Activated CD4-positive, alpha-beta memory T cell treated with anti-CD3 and anti-CD28 coated beads, Interleukin-2, amount 10 ng/mL, durations not matched to agents 7 days and 5 days (primary cell): ENCODE data around the gene B4GALT1. TPM values are rescaled to one million over a fixed set of nuclear protein-coding genes. Genes with fewer than 3 reads are reported as not detected.

ENCODE experiments used
- CTCF ChIA-PET: fragments of 350-600 bp; sonication (Branson Sonifier 250); formaldehyde crosslinking; loops from one replicate; lab custom pipeline; 2021; ENCODE audit warnings: antibody characterized with exemption, inconsistent platforms; lab: Charles Lee
- POLR2A ChIA-PET: fragments of 350-600 bp; sonication (Branson Sonifier 250); formaldehyde crosslinking; loops from one replicate; lab custom pipeline; 2021; ENCODE audit warnings: antibody characterized with exemption; lab: Charles Lee
- DNase-seq: peaks from one replicate; pipeline ENCODE4 v3.0.0-alpha.2; 2020
- H3K27ac Mint-ChIP-seq: one replicate; pipeline ENCODE4 v1.8.0; 2021; ENCODE audit warnings: mild to moderate bottlenecking, mixed read lengths
- H3K27me3 Mint-ChIP-seq: one replicate; pipeline ENCODE4 v1.8.0; 2021; ENCODE audit warnings: mixed read lengths
- H3K36me3 Mint-ChIP-seq: one replicate; pipeline ENCODE4 v1.8.0; 2021; ENCODE audit warnings: low read depth, mixed read lengths
- H3K4me1 Mint-ChIP-seq: one replicate; pipeline ENCODE4 v1.8.0; 2021; ENCODE audit warnings: mixed read lengths
- H3K4me3 Mint-ChIP-seq: one replicate; pipeline ENCODE4 v1.8.0; 2021; ENCODE audit warnings: mild to moderate bottlenecking, mixed read lengths
- H3K9me3 Mint-ChIP-seq: one replicate; pipeline ENCODE4 v1.8.0; 2021; ENCODE audit warnings: mixed read lengths
- total RNA-seq, 2 experiments: library from RNA; stranded (reverse); gene quantifications; one replicate each; pipeline ENCODE4 v1.2.3, GENCODE V29; 2021

B4GALT1 gene
- total RNA-seq, 2 experiments from 2014 or later: 69.2 to 70.8 TPM

- ChIA-PET CTCF (no interaction called here), POLR2A (interaction anchor here (1.0 kb wide), 1 partner anchor 51 kb away, joined by 3 read pairs; no protein-coding TSS in a partner anchor)
- Mint-ChIP-seq H3K27ac (no peak overlapping the region), H3K4me1 (peaks cover 1% of the 10 kb centered on the region), H3K4me3 (no peak overlapping the region), H3K36me3 (peaks cover 23% of the 10 kb centered on the region), H3K9me3 (no peaks in the 10 kb centered on the region), H3K27me3 (no peaks in the 10 kb centered on the region)
- no peak for DNase-seq
These were observed 58.7 kb downstream of the B4GALT1 start for GRCh38 chr9:33108472-33108871.

- POLR2A ChIA-PET: no interaction called here
- Mint-ChIP-seq H3K4me3 (no peak overlapping the region), H3K36me3 (peaks cover 16% of the 10 kb centered on the region), H3K27me3 (no peaks in the 10 kb centered on the region), H3K9me3 (no peaks in the 10 kb centered on the region), H3K27ac (no peak overlapping the region), H3K4me1 (peaks cover 1% of the 10 kb centered on the region)
- CTCF ChIA-PET: no interaction called here
- DNase-seq: no peak
These were observed 59.4 kb downstream of the B4GALT1 start for GRCh38 chr9:33107762-33108161.

- Mint-ChIP-seq H3K4me1 (peaks cover 1% of the 10 kb centered on the region), H3K9me3 (no peaks in the 10 kb centered on the region), H3K36me3 (peaks cover 10% of the 10 kb centered on the region), H3K4me3 (no peak overlapping the region), H3K27ac (no peak overlapping the region), H3K27me3 (no peaks in the 10 kb centered on the region)
- ChIA-PET POLR2A (interaction anchor here (1.2 kb wide), 1 partner anchor 61 kb away, joined by 3 read pairs; no protein-coding TSS in a partner anchor), CTCF (no interaction called here)
- no peak for DNase-seq
These were observed 60.1 kb downstream of the B4GALT1 start for GRCh38 chr9:33106827-33107621.

GRCh38 chr9:33106372-33106771 is 60.8 kb downstream of the B4GALT1 start:
- DNase-seq: no peak
- Mint-ChIP-seq H3K27me3 (no peaks in the 10 kb centered on the region), H3K4me1 (peaks cover 1% of the 10 kb centered on the region), H3K4me3 (no peak overlapping the region), H3K9me3 (no peaks in the 10 kb centered on the region), H3K27ac (no peak overlapping the region), H3K36me3 (peaks cover 6% of the 10 kb centered on the region)
- ChIA-PET POLR2A (interaction anchor here (1.2 kb wide), 1 partner anchor 62 kb away, joined by 3 read pairs; no protein-coding TSS in a partner anchor), CTCF (no interaction called here)

GRCh38 chr9:33105959-33106358 is 61.2 kb downstream of the B4GALT1 start:
- peaks cover 1% of the 10 kb centered on the region for H3K4me1 Mint-ChIP-seq
- no peaks in the 10 kb centered on the region for H3K9me3 Mint-ChIP-seq
- ChIA-PET POLR2A (interaction anchor here (1.2 kb wide), 1 partner anchor 62 kb away, joined by 3 read pairs; no protein-coding TSS in a partner anchor), CTCF (no interaction called here)
- no peaks in the 10 kb centered on the region for H3K27me3 Mint-ChIP-seq
- H3K27ac Mint-ChIP-seq: no peak overlapping the region
- H3K36me3 Mint-ChIP-seq: peaks cover 6% of the 10 kb centered on the region
- no peak for DNase-seq
- H3K4me3 Mint-ChIP-seq: no peak overlapping the region

GRCh38 chr9:33105504-33105903 is 61.6 kb downstream of the B4GALT1 start:
- H3K27me3 Mint-ChIP-seq: no peaks in the 10 kb centered on the region
- peaks cover 1% of the 10 kb centered on the region for H3K4me1 Mint-ChIP-seq
- CTCF ChIA-PET: no interaction called here
- no peak for DNase-seq
- H3K9me3 Mint-ChIP-seq: no peaks in the 10 kb centered on the region
- no peak overlapping the region for H3K27ac Mint-ChIP-seq
- H3K36me3 Mint-ChIP-seq: peaks cover 6% of the 10 kb centered on the region
- POLR2A ChIA-PET: no interaction called here
- no peak overlapping the region for H3K4me3 Mint-ChIP-seq

GRCh38 chr9:33104401-33104800 is 62.7 kb downstream of the B4GALT1 start:
- ChIA-PET POLR2A (no interaction called here), CTCF (no interaction called here)
- Mint-ChIP-seq H3K27me3 (no peaks in the 10 kb centered on the region), H3K27ac (no peak overlapping the region), H3K4me1 (no peaks in the 10 kb centered on the region), H3K4me3 (no peak overlapping the region), H3K36me3 (peaks cover 3% of the 10 kb centered on the region), H3K9me3 (no peaks in the 10 kb centered on the region)
- DNase-seq: no peak

GRCh38 chr9:33103501-33104281 is 63.4 kb downstream of the B4GALT1 start:
- Mint-ChIP-seq H3K36me3 (peaks cover 3% of the 10 kb centered on the region), H3K27ac (no peak overlapping the region), H3K27me3 (no peaks in the 10 kb centered on the region), H3K4me3 (no peak overlapping the region), H3K4me1 (no peaks in the 10 kb centered on the region), H3K9me3 (no peaks in the 10 kb centered on the region)
- ChIA-PET CTCF (no interaction called here), POLR2A (no interaction called here)
- DNase-seq: no peak

GRCh38 chr9:33102551-33103210 is 64.5 kb downstream of the B4GALT1 start:
- ChIA-PET POLR2A (interaction anchor here (1.0 kb wide), 1 partner anchor 15 kb away, joined by 3 read pairs; no protein-coding TSS in a partner anchor), CTCF (no interaction called here)
- no peak for DNase-seq
- H3K27me3 Mint-ChIP-seq: no peaks in the 10 kb centered on the region
- no peaks in the 10 kb centered on the region for H3K36me3 Mint-ChIP-seq
- no peaks in the 10 kb centered on the region for H3K4me1 Mint-ChIP-seq
- no peak overlapping the region for H3K4me3 Mint-ChIP-seq
- H3K9me3 Mint-ChIP-seq: no peaks in the 10 kb centered on the region
- H3K27ac Mint-ChIP-seq: no peak overlapping the region

GRCh38 chr9:33101104-33101951 is 65.8 kb downstream of the B4GALT1 start:
- H3K27me3 Mint-ChIP-seq: no peaks in the 10 kb centered on the region
- DNase-seq: no peak
- H3K4me3 Mint-ChIP-seq: no peak overlapping the region
- ChIA-PET CTCF (no interaction called here), POLR2A (interaction anchor here (1.0 kb wide), 1 partner anchor 16 kb away, joined by 3 read pairs; no protein-coding TSS in a partner anchor)
- H3K9me3 Mint-ChIP-seq: no peaks in the 10 kb centered on the region
- no peaks in the 10 kb centered on the region for H3K36me3 Mint-ChIP-seq
- no peaks in the 10 kb centered on the region for H3K4me1 Mint-ChIP-seq
- H3K27ac Mint-ChIP-seq: no peak overlapping the region

GRCh38 chr9:33099754-33100153 is 67.4 kb downstream of the B4GALT1 start:
- H3K4me3 Mint-ChIP-seq: no peak overlapping the region
- no peaks in the 10 kb centered on the region for H3K4me1 Mint-ChIP-seq
- H3K36me3 Mint-ChIP-seq: no peaks in the 10 kb centered on the region
- H3K9me3 Mint-ChIP-seq: no peaks in the 10 kb centered on the region
- ChIA-PET CTCF (interaction anchor here (1.1 kb wide), 1 partner anchor 126 kb away, joined by 3 read pairs; no protein-coding TSS in a partner anchor), POLR2A (no interaction called here)
- H3K27me3 Mint-ChIP-seq: no peaks in the 10 kb centered on the region
- DNase-seq: no peak
- H3K27ac Mint-ChIP-seq: no peak overlapping the region

- H3K27me3 Mint-ChIP-seq: no peaks in the 10 kb centered on the region
- H3K9me3 Mint-ChIP-seq: no peaks in the 10 kb centered on the region
- no peaks in the 10 kb centered on the region for H3K36me3 Mint-ChIP-seq
- DNase-seq: no peak
- H3K27ac Mint-ChIP-seq: no peak overlapping the region
- H3K4me3 Mint-ChIP-seq: no peak overlapping the region
- CTCF ChIA-PET: no interaction called here
- POLR2A ChIA-PET: no interaction called here
- H3K4me1 Mint-ChIP-seq: peaks cover 8% of the 10 kb centered on the region
These were observed 69.9 kb downstream of the B4GALT1 start for GRCh38 chr9:33097192-33097591.
